ENCODE measurements around the gene CNOT8. TPM values are rescaled to one million over a fixed set of nuclear protein-coding genes. Genes with fewer than 3 reads are reported as not detected.

The CNOT8 gene
- total and polyA plus RNA-seq, 4 donors: 53.9 to 87.0 (median 68.7) TPM

DNA sequence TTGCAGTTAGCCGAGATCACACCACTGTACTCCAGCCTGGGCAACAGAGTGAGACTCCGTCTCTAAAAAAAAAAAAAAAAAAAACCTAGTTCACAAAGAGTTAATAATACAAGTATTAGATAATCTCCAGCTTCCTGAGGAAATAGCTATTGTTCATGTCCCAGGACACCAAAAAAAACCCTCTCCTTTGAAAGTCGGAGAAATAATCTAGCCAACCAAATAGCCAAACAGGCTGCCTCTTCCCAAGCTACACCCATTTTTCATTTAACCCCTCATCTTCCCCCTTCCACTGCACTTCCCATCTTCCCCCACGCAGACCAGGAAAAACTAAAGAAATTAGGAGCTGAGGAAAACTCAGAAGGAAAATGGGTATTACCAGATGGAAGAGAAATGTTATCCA lies 23.6 kb downstream of the CNOT8 start:
- peaks cover 9 to 25% (median 16%) of the 10 kb centered on the region in 4 donors for H3K36me3 ChIP-seq (ENCODE audit: control insufficient read depth in 4 of 4, insufficient read depth in 4 of 4, low read length in 4 of 4)
- 69 to 71% methylated on average over 4 of the region's 4 CpGs for WGBS, 2 donors
- H3K4me3 ChIP-seq: no peak overlapping the region
- peaks cover 0 to 31% (median 12%) of the 10 kb centered on the region in 4 donors for H3K9me3 ChIP-seq (ENCODE audit: control insufficient read depth in 4 of 4, insufficient read depth in 3 of 4, low read length in 3 of 4)
- no peaks in the 10 kb centered on the region for H3K27me3 ChIP-seq (ENCODE audit: control insufficient read depth in 3 of 3, insufficient read depth in 3 of 3, low read length in 2 of 3)
- peaks cover 0 to 1% (median 0%) of the 10 kb centered on the region in 5 donors for H3K4me1 ChIP-seq (ENCODE audit: control insufficient read depth in 5 of 5, insufficient read depth in 5 of 5, low read length in 5 of 5)
- TF ChIP-seq, protein P1, sequence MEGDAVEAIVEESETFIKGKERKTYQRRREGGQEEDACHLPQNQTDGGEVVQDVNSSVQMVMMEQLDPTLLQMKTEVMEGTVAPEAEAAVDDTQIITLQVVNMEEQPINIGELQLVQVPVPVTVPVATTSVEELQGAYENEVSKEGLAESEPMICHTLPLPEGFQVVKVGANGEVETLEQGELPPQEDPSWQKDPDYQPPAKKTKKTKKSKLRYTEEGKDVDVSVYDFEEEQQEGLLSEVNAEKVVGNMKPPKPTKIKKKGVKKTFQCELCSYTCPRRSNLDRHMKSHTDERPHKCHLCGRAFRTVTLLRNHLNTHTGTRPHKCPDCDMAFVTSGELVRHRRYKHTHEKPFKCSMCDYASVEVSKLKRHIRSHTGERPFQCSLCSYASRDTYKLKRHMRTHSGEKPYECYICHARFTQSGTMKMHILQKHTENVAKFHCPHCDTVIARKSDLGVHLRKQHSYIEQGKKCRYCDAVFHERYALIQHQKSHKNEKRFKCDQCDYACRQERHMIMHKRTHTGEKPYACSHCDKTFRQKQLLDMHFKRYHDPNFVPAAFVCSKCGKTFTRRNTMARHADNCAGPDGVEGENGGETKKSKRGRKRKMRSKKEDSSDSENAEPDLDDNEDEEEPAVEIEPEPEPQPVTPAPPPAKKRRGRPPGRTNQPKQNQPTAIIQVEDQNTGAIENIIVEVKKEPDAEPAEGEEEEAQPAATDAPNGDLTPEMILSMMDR (IDR thresholded peaks at IDR 0.05; ENCODE audit: control extremely low read depth, extremely low read depth): no peak
- no peak overlapping the region for H3K9ac ChIP-seq (ENCODE audit: insufficient read depth in 1 of 2, low read length in 2 of 2)
- no peak for ATAC-seq (ENCODE audit: insufficient read depth, low FRiP score)
- DNase-seq: no peak
- H3K27ac ChIP-seq (ENCODE audit: low read depth in 1 of 2, low read length in 1 of 2): peak overlapping the region; percentile 47 to 79

DNA sequence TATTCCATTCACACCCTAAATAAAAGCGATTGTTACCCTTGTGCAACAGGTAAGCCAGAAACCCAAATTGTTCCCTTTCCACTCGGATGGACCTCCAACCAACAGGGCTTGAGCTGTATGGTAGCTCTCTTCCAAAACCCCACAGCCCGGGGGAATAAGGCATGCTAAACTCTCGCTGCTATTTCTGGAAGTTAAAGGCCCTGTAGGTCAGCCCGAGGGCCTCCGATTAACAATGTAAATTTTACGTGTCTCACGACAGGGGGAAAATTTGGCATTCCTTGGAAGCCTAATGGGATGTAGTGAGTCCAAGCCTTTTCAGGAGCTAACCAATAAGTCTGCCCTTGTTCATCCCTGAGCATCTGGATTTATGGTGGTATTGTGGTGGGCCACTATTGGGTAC lies 26.0 kb downstream of the CNOT8 start:
- no peak overlapping the region for H3K27ac ChIP-seq (ENCODE audit: low read depth in 1 of 2, low read length in 1 of 2)
- peaks cover 0 to 22% (median 10%) of the 10 kb centered on the region in 4 donors for H3K9me3 ChIP-seq (ENCODE audit: control insufficient read depth in 4 of 4, insufficient read depth in 3 of 4, low read length in 3 of 4)
- H3K4me1 ChIP-seq (ENCODE audit: control insufficient read depth in 5 of 5, insufficient read depth in 5 of 5, low read length in 5 of 5): peaks cover 0 to 1% (median 0%) of the 10 kb centered on the region in 5 donors
- H3K36me3 ChIP-seq (ENCODE audit: control insufficient read depth in 4 of 4, insufficient read depth in 4 of 4, low read length in 4 of 4): peaks cover 14 to 35% (median 28%) of the 10 kb centered on the region in 4 donors
- WGBS, 2 donors: 96 to 99% methylated on average over 8 of the region's 8 CpGs
- DNase-seq (no peak), ATAC-seq (ENCODE audit: insufficient read depth, low FRiP score) (no peak)
- no peak overlapping the region for H3K4me3 ChIP-seq
- H3K9ac ChIP-seq (ENCODE audit: insufficient read depth in 1 of 2, low read length in 2 of 2): no peak overlapping the region
- TF ChIP-seq, protein P1 (IDR thresholded peaks at IDR 0.05; ENCODE audit: control extremely low read depth, extremely low read depth): no peak
- H3K27me3 ChIP-seq (ENCODE audit: control insufficient read depth in 3 of 3, insufficient read depth in 3 of 3, low read length in 2 of 3): no peaks in the 10 kb centered on the region

DNA sequence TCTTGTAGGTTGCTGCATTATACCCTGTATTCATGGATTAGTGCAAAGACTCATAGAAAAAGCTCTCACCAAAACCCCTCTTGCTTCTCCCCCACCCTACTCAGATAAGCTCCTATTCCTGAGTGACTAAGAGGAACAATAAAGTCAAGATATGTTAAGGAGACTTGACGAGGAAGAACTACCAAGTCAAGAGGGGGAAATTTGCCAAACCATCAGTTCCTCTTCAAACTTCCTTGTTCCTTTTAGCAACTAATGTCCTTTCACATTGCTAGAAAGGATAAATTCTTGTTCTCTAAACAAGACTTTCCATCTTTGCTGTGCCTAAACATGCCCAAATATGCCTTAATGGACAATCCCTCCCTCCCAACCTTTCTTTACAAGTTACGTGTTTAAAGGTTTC lies 27.0 kb downstream of the CNOT8 start:
- TF ChIP-seq, protein P1 (IDR thresholded peaks at IDR 0.05; ENCODE audit: control extremely low read depth, extremely low read depth): no peak

DNA sequence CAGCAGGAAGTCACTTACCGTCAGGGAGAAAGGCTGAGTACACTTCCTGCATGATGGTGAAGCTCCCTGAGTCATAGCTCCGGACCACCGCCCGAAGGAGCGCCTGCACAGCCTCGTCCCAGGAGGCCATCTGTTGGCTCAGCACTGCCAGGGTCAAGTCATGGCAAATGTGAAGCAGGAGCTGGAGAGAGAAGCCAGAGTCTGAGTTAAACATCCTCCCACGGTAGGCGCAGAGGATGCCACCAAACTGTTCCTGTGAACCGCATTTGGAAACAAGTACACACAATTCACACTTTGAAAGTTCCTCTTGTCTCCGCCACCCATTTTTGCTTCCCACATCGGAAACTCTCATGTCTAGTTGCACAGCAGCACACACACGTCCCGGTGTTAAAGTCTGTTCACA lies 33.9 kb downstream of the CNOT8 start:
- ATAC-seq (ENCODE audit: insufficient read depth, low FRiP score) (no peak), DNase-seq (no peak)
- H3K27me3 ChIP-seq (ENCODE audit: control insufficient read depth in 3 of 3, insufficient read depth in 3 of 3, low read length in 2 of 3): no peaks in the 10 kb centered on the region
- no peak overlapping the region for H3K9ac ChIP-seq (ENCODE audit: insufficient read depth in 1 of 2, low read length in 2 of 2)
- peaks cover 0 to 3% (median 0%) of the 10 kb centered on the region in 5 donors for H3K4me1 ChIP-seq (ENCODE audit: control insufficient read depth in 5 of 5, insufficient read depth in 5 of 5, low read length in 5 of 5)
- whole genome bisulfite sequencing, 2 donors: 81 to 86% methylated on average over 13 of the region's 13 CpGs
- no peak overlapping the region for H3K4me3 ChIP-seq
- no peak overlapping the region for H3K27ac ChIP-seq (ENCODE audit: low read depth in 1 of 2, low read length in 1 of 2)
- peaks cover 37 to 56% (median 49%) of the 10 kb centered on the region in 4 donors for H3K36me3 ChIP-seq (ENCODE audit: control insufficient read depth in 4 of 4, insufficient read depth in 4 of 4, low read length in 4 of 4)
- H3K9me3 ChIP-seq (ENCODE audit: control insufficient read depth in 4 of 4, insufficient read depth in 3 of 4, low read length in 3 of 4): peaks cover 0 to 3% (median 0%) of the 10 kb centered on the region in 4 donors
- TF ChIP-seq, protein P1 (IDR thresholded peaks at IDR 0.05; ENCODE audit: control extremely low read depth, extremely low read depth): no peak

More for the DNA sequence above, 27.0 kb downstream of the CNOT8 start:
- peaks cover 0 to 1% (median 0%) of the 10 kb centered on the region in 5 donors for H3K4me1 ChIP-seq (ENCODE audit: control insufficient read depth in 5 of 5, insufficient read depth in 5 of 5, low read length in 5 of 5)
- H3K27ac ChIP-seq (ENCODE audit: low read depth in 1 of 2, low read length in 1 of 2): no peak overlapping the region
- WGBS, 2 donors: 68 to 75% methylated on average over 2 of the region's 2 CpGs
- H3K9me3 ChIP-seq (ENCODE audit: control insufficient read depth in 4 of 4, insufficient read depth in 3 of 4, low read length in 3 of 4): peaks cover 0 to 22% (median 10%) of the 10 kb centered on the region in 4 donors
- DNase-seq: no peak
- no peak overlapping the region for H3K9ac ChIP-seq (ENCODE audit: insufficient read depth in 1 of 2, low read length in 2 of 2)
- peaks cover 19 to 44% (median 35%) of the 10 kb centered on the region in 4 donors for H3K36me3 ChIP-seq (ENCODE audit: control insufficient read depth in 4 of 4, insufficient read depth in 4 of 4, low read length in 4 of 4)
- H3K27me3 ChIP-seq (ENCODE audit: control insufficient read depth in 3 of 3, insufficient read depth in 3 of 3, low read length in 2 of 3): no peaks in the 10 kb centered on the region
- H3K4me3 ChIP-seq: no peak overlapping the region
- no peak for ATAC-seq (ENCODE audit: insufficient read depth, low FRiP score)

Measured in lung (tissue), 12 donors.